Measurements from ENCODE around the gene LRRC70.

DNA sequence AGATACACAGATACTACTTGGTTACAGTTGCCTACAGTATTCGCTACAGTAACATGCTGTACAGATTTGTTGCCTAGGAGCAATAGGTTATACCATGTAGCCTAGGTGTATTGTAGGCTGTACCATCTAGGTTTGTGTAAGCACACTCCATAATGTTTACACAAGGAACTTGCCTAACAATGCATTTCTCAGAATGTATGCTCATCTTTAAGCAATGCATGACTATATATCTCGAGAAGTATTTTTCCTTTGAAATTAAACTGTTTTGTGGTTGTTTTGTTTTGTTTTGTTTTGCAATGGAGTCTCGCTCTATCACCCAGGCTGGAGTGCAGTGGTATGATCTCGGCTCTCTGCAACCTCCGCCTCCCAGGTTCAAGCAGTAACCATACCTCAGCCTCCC lies 25.3 kb downstream of the LRRC70 start:
- TF ChIP-seq CTCF (IDR thresholded peaks at IDR 0.05 in 4 of 5, conservative IDR thresholded peaks at IDR 0.05 in 1 of 5), result no peak
- no peak for TF ChIP-seq POLR2A (IDR thresholded peaks at IDR 0.05)

Measured in gastrocnemius medialis (tissue), 4 donors.